ENCODE data around the gene ENTPD2.

- TF ChIP-seq CTCF (IDR thresholded peaks at IDR 0.05) (no peak), POLR2A (IDR thresholded peaks at IDR 0.05) (no peak)
Observed at GRCh38 chr9:137052293-137052692, 1.6 kb downstream of the ENTPD2 start.

Data from adrenal gland (tissue), 5 donors.